T-cell (primary cell): Measurements from ENCODE around the gene GLIS1. TPM values are rescaled to one million over a fixed set of nuclear protein-coding genes. Genes with fewer than 3 reads are reported as not detected.

ENCODE experiments used
- ATAC-seq, 4 experiments: fragments of 200-7000 bp in 3 of 4; fragments of 150-1000 bp in 1 of 4; cut with Tn5 transposase; replicated peaks in 1 of 4; 1 replicate in 3 of 4; 2 replicates in 1 of 4; pipeline ENCODE4 v1.10.0; 2021; ENCODE audit warnings: moderate library complexity in 3 of 4, mild to moderate bottlenecking in 2 of 4, moderate number of reproducible peaks in 1 of 4
- CTCF ChIA-PET, 2 donors: fragments of 300-600 bp; sonication (Branson Sonifier 250); formaldehyde crosslinking; loops; one replicate each; lab custom pipeline; 2022; ENCODE audit warnings: antibody characterized with exemption in 2 of 2; lab: Charles Lee
- POLR2A ChIA-PET, 2 donors: fragments of 300-600 bp; sonication (Branson Sonifier 250); formaldehyde crosslinking; loops; one replicate each; lab custom pipeline; 2022; ENCODE audit warnings: antibody characterized with exemption in 2 of 2; lab: Charles Lee
- DNase-seq, 35 experiments: peaks; one replicate each; pipeline versions ENCODE4 v3.0.0 to v3.0.0-alpha.2; 2013 to 2023
- H3K27ac ChIP-seq: one replicate; pipeline ENCODE4 v1.5.1; 2013; ENCODE audit warnings: low read length
- H3K27me3 ChIP-seq, 2 experiments: replicated peaks in 1 of 2; 1 replicate in 1 of 2; 2 replicates in 1 of 2; pipeline versions ENCODE4 v1.6.1 to v1.7.0; 2013; ENCODE audit warnings: low read length in 1 of 2, mixed read lengths in 1 of 2; ENCODE audit not compliant: control insufficient read depth in 2 of 2, insufficient read depth in 2 of 2; ENCODE audit errors: extremely low read depth in 1 of 2
- H3K36me3 ChIP-seq, 2 donors: 1 replicate in 1 of 2; 2 replicates in 1 of 2; pipeline versions ENCODE4 v1.6.1 to v1.7.0; 2013; ENCODE audit warnings: low read length in 1 of 2; ENCODE audit not compliant: control insufficient read depth in 2 of 2, insufficient read depth in 1 of 2; ENCODE audit errors: extremely low read depth in 1 of 2
- H3K4me1 ChIP-seq, 2 experiments: 1 replicate in 1 of 2; 2 replicates in 1 of 2; pipeline versions ENCODE4 v1.6.1 to v1.7.0; 2013; ENCODE audit warnings: low read length in 2 of 2, mixed read lengths in 1 of 2; ENCODE audit not compliant: insufficient read depth in 2 of 2, control insufficient read depth in 1 of 2; ENCODE audit errors: extremely low read depth in 1 of 2
- H3K4me3 ChIP-seq, 2 donors: 1 replicate in 1 of 2; 2 replicates in 1 of 2; pipeline versions ENCODE4 v1.5.1 to v1.7.0; 2013; ENCODE audit warnings: mild to moderate bottlenecking in 2 of 2, low read length in 1 of 2, moderate library complexity in 1 of 2; ENCODE audit not compliant: control insufficient read depth in 1 of 2; ENCODE audit errors: extremely low read depth in 1 of 2
- H3K9me3 ChIP-seq: 2 replicates; pipeline ENCODE4 v1.7.0; 2013
- H3K27ac Mint-ChIP-seq, 2 donors: one replicate each; pipeline ENCODE4 v1.8.0; 2020 to 2021; ENCODE audit warnings: mild to moderate bottlenecking in 2 of 2, mixed read lengths in 2 of 2
- H3K27me3 Mint-ChIP-seq, 2 donors: one replicate each; pipeline ENCODE4 v1.8.0; 2021 to 2022; ENCODE audit warnings: mixed read lengths in 2 of 2
- H3K36me3 Mint-ChIP-seq: one replicate; pipeline ENCODE4 v1.8.0; 2021; ENCODE audit warnings: mixed read lengths
- H3K4me1 Mint-ChIP-seq, 3 donors: one replicate each; pipeline ENCODE4 v1.8.0; 2020 to 2022; ENCODE audit warnings: mixed read lengths in 3 of 3, mild to moderate bottlenecking in 1 of 3
- H3K4me3 Mint-ChIP-seq, 3 donors: one replicate each; pipeline ENCODE4 v1.8.0; 2020 to 2022; ENCODE audit warnings: mild to moderate bottlenecking in 3 of 3, mixed read lengths in 3 of 3, moderate library complexity in 3 of 3
- H3K9me3 Mint-ChIP-seq, 3 donors: one replicate each; pipeline ENCODE4 v1.8.0; 2020 to 2022; ENCODE audit warnings: mixed read lengths in 3 of 3
- WGBS: methylation state at CpG from one replicate; pipeline ENCODE4 v1.1.5; 2013; ENCODE audit warnings: missing lambda C conversion rate; ENCODE audit not compliant: insufficient coverage; 5-methylcytosine and 5-hydroxymethylcytosine counted together
- total RNA-seq, 35 experiments: library from RNA in 6 of 35; stranded (reverse) in 6 of 35; fragments of 120-200 nt in 1 of 35; gene quantifications; one replicate each; pipeline versions ENCODE4 v1.2.1 to v1.2.4 and lab custom pipeline; 2013 to 2026

Gene GLIS1
- total RNA-seq, 5 donors from 2014 or later (not counting 1 experiment from before 2014, with no cell fraction given), result not detected

GRCh38 chr1:53568540-53568939, 170.4 kb downstream of the GLIS1 start:
- Histone ChIP-seq H3K4me1 (no peaks in the 10 kb centered on the region), H3K4me3 (no peak overlapping the region), H3K27me3 (peaks cover 0 to 3% of the 10 kb centered on the region in 2 experiments), H3K36me3 (no peaks in the 10 kb centered on the region), H3K9me3 (no peaks in the 10 kb centered on the region), H3K27ac (no peak overlapping the region)
- ChIA-PET CTCF (no interaction called here), POLR2A (no interaction called here)
- no peaks in the 10 kb centered on the region for H3K36me3 Mint-ChIP-seq
- DNase-seq (no peak), ATAC-seq (no peak)
- no peak overlapping the region for H3K27ac Mint-ChIP-seq
- peaks cover 0 to 11% of the 10 kb centered on the region in 2 donors for H3K27me3 Mint-ChIP-seq
- no CpG with 5 or more reads among the region's 2 CpGs for WGBS
- peaks cover 5 to 7% (median 5%) of the 10 kb centered on the region in 3 donors for H3K9me3 Mint-ChIP-seq
- no peak overlapping the region for H3K4me3 Mint-ChIP-seq
- H3K4me1 Mint-ChIP-seq, result peaks cover 0 to 4% (median under 1%) of the 10 kb centered on the region in 3 donors

- no peak overlapping the region for H3K27ac Mint-ChIP-seq
- WGBS, result 100% methylated on average over 1 of the region's 3 CpGs
- H3K36me3 Mint-ChIP-seq, result no peaks in the 10 kb centered on the region
- Histone ChIP-seq H3K9me3 (no peaks in the 10 kb centered on the region), H3K36me3 (no peaks in the 10 kb centered on the region), H3K4me1 (peaks cover 0 to 3% of the 10 kb centered on the region in 2 experiments), H3K4me3 (no peak overlapping the region), H3K27me3 (peaks cover 0 to 3% of the 10 kb centered on the region in 2 experiments), H3K27ac (no peak overlapping the region)
- CTCF ChIA-PET, result no interaction called here
- POLR2A ChIA-PET, result no interaction called here
- peaks cover under 1 to 11% (median 3%) of the 10 kb centered on the region in 3 donors for H3K4me1 Mint-ChIP-seq
- DNase-seq (no peak), ATAC-seq (no peak)
- no peak overlapping the region for H3K4me3 Mint-ChIP-seq
- H3K9me3 Mint-ChIP-seq, result peaks cover 5 to 7% (median 5%) of the 10 kb centered on the region in 3 donors
- H3K27me3 Mint-ChIP-seq, result peaks cover 0 to 18% of the 10 kb centered on the region in 2 donors
These were observed 171.1 kb downstream of the GLIS1 start for GRCh38 chr1:53567851-53568250.

DNA sequence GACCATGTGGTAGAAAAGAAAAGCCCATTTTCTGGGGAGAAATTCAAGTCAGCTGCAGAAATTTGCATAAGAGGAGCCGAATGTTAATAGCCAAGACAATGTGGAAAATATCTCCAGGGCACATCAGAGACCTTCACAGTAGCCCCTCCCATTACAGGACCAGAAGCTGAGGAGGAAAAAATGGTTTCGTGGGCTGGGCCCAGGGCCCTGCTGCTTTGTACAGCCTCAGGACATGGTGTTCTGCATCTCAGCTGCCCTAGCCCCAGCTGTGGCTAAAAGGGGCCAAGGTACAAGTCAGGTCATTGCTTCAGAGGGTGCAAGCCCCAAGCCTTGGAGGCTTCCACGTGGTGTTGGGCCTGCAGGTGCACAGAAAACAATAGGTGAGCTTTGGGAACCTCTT, 171.5 kb downstream of the GLIS1 start:
- H3K4me1 ChIP-seq, result peaks cover 2 to 7% of the 10 kb centered on the region in 2 experiments
- no peaks in the 10 kb centered on the region for H3K9me3 ChIP-seq
- peaks cover 4 to 15% (median 6%) of the 10 kb centered on the region in 3 donors for H3K4me1 Mint-ChIP-seq
- H3K4me3 Mint-ChIP-seq, result no peak overlapping the region
- H3K27me3 ChIP-seq, result peaks cover 0 to 3% of the 10 kb centered on the region in 2 experiments
- no peaks in the 10 kb centered on the region for H3K36me3 Mint-ChIP-seq
- CTCF ChIA-PET, result no interaction called here
- H3K27ac ChIP-seq, result no peak overlapping the region
- DNase-seq (no peak), ATAC-seq (no peak)
- POLR2A ChIA-PET, result no interaction called here
- 56% methylated on average over 3 of the region's 3 CpGs for WGBS
- H3K27me3 Mint-ChIP-seq, result peaks cover 4 to 22% of the 10 kb centered on the region in 2 donors
- H3K36me3 ChIP-seq, result no peaks in the 10 kb centered on the region
- H3K27ac Mint-ChIP-seq, result no peak overlapping the region
- H3K4me3 ChIP-seq, result no peak overlapping the region
- H3K9me3 Mint-ChIP-seq, result peaks cover 5 to 7% (median 5%) of the 10 kb centered on the region in 3 donors

DNA sequence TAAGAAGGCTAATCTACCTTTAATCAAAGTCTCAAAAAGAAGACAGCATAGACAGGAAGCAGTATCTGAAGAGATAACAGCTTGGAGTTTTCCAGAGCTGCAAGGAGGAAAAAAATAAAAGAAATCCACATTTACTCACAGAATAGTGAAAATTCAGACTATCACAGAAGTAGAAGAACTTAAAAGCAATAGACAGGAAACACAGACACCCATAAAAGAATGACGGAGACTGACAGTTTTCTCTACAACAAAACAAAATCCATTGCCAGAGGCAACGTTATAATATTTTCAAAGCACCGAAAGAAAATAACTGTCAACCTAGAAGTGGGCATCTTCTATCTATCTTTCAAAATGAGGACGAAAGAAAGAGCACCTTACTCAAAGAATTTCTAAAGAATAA, 175.4 kb downstream of the GLIS1 start:
- Mint-ChIP-seq H3K4me3 (no peak overlapping the region), H3K9me3 (peaks cover 2 to 7% (median 5%) of the 10 kb centered on the region in 3 donors), H3K4me1 (peaks cover 12 to 22% (median 14%) of the 10 kb centered on the region in 3 donors), H3K36me3 (no peaks in the 10 kb centered on the region), H3K27ac (no peak overlapping the region), H3K27me3 (peaks cover 5 to 34% of the 10 kb centered on the region in 2 donors)
- H3K4me3 ChIP-seq, result no peak overlapping the region
- whole genome bisulfite sequencing, result no CpG with 5 or more reads among the region's 4 CpGs
- DNase-seq (no peak), ATAC-seq (peak in 1 of 4 experiments; percentile 49)
- no peaks in the 10 kb centered on the region for H3K36me3 ChIP-seq
- CTCF ChIA-PET, result no interaction called here
- peaks cover 12 to 14% of the 10 kb centered on the region in 2 experiments for H3K4me1 ChIP-seq
- H3K27ac ChIP-seq, result no peak overlapping the region
- H3K9me3 ChIP-seq, result no peaks in the 10 kb centered on the region
- H3K27me3 ChIP-seq, result peaks cover 0 to 20% of the 10 kb centered on the region in 2 experiments
- POLR2A ChIA-PET, result no interaction called here

DNA sequence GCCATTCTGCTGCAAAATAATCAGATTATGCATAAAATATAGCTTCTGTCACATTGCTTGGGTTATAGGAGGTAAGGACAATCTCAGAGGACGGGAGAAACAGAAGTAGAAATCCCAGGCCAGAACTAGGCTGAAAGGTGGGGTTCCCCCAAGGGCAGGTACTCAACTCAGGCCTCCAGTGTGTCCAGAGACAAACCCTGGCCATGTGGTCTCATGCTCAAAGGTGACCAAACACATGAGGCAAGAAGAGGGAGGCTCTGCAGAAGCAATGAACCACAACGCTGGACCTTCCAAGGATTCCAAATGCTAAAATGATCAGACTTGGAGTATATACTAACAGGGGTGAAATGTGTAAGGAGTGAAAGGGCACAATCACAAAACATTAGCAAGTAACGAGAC, 176.0 kb downstream of the GLIS1 start:
- no peak for DNase-seq
- 100% methylated on average over 2 of the region's 3 CpGs for WGBS

DNA sequence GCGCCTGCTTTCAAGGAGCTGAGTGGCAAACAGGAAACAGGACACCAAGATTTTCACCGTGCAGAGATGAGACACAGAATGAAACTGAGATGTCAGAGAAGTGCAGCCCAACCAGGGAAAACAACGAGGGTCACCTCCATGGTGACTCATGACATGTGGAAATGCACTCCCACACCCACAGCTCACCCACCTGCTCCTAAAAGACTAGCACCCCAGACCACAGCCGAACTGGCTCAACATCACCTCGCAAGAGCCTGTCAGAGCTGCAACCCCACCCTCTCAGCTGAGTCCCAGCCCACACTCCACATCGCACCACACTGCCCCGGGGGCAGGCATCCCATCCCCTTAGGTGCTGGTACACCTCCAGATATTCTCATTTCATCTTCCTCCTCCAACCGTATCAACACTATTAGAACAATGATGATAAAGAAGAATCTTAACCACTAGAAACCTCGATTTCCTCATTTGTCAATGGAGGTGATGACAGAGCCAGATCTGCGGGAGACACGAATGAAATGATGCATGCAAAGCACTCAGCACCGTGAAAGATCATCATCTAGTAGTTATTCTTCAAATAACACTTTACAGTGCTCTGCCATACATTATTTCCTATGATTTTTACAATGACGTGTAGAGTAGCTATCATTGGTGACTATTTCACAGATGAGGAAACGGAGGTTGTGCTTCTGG, 176.5 kb downstream of the GLIS1 start:
- CTCF ChIA-PET, result no interaction called here
- H3K27ac ChIP-seq, result no peak overlapping the region
- peaks cover 12 to 14% of the 10 kb centered on the region in 2 experiments for H3K4me1 ChIP-seq
- DNase-seq, result peak in 11 of 35 experiments; percentile 8 to 33 (median 18)
- H3K4me1 Mint-ChIP-seq, result peaks cover 12 to 22% (median 14%) of the 10 kb centered on the region in 3 donors
- peak overlapping the region; percentile 4 to 41 (median 28) for H3K4me3 Mint-ChIP-seq
- H3K36me3 ChIP-seq, result no peaks in the 10 kb centered on the region
- no peaks in the 10 kb centered on the region for H3K9me3 ChIP-seq
- WGBS, result 3% methylated on average over 4 of the region's 14 CpGs
- peak in 2 of 4 experiments; percentile 61 to 62 for ATAC-seq
- POLR2A ChIA-PET, result interaction anchor here in 1 of 2 donors (0.6 kb wide), 1 partner anchor 455 kb away, joined by 3 read pairs; no protein-coding TSS in a partner anchor
- H3K27me3 ChIP-seq, result peaks cover 0 to 18% of the 10 kb centered on the region in 2 experiments
- H3K9me3 Mint-ChIP-seq, result peaks cover 0 to 7% (median 5%) of the 10 kb centered on the region in 3 donors
- H3K27ac Mint-ChIP-seq, result no peak overlapping the region
- H3K36me3 Mint-ChIP-seq, result no peaks in the 10 kb centered on the region
- H3K27me3 Mint-ChIP-seq, result peaks cover 5 to 34% of the 10 kb centered on the region in 2 donors
- H3K4me3 ChIP-seq, result peak overlapping the region; percentile 0 to 17

More for the DNA sequence above, 176.0 kb downstream of the GLIS1 start:
- no peaks in the 10 kb centered on the region for H3K9me3 ChIP-seq
- H3K27ac ChIP-seq, result no peak overlapping the region
- peaks cover 12 to 14% of the 10 kb centered on the region in 2 experiments for H3K4me1 ChIP-seq
- Mint-ChIP-seq H3K9me3 (peaks cover 0 to 7% (median 5%) of the 10 kb centered on the region in 3 donors), H3K4me1 (peaks cover 12 to 22% (median 14%) of the 10 kb centered on the region in 3 donors), H3K4me3 (no peak overlapping the region), H3K36me3 (no peaks in the 10 kb centered on the region), H3K27ac (no peak overlapping the region), H3K27me3 (peaks cover 5 to 34% of the 10 kb centered on the region in 2 donors)
- no peak for ATAC-seq
- CTCF ChIA-PET, result no interaction called here
- H3K36me3 ChIP-seq, result no peaks in the 10 kb centered on the region
- H3K27me3 ChIP-seq, result peaks cover 0 to 20% of the 10 kb centered on the region in 2 experiments
- POLR2A ChIA-PET, result interaction anchor here in 1 of 2 donors (0.6 kb wide), 1 partner anchor 456 kb away, joined by 3 read pairs; no protein-coding TSS in a partner anchor
- H3K4me3 ChIP-seq, result no peak overlapping the region
